Measurements from ENCODE around the gene MAP3K2. TPM values are rescaled to one million over a fixed set of nuclear protein-coding genes. Genes with fewer than 3 reads are reported as not detected.

Gene MAP3K2
- total RNA-seq, 4 donors from 2014 or later: 25.9 to 98.4 (median 75.0) TPM

DNA sequence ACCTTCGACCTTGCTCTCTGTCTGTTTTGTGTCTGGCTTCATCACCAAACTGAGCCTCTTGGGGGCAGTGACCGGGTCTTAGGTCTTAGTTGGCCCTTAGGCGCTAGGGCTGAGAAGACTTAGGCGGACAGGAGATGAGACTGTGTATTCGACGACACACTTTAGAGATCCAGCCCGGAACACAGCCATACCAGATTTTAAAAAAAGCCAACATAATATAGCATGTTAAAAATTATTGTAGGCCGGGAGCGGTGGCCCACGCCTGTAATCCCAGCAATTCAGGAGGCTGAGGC is 21.0 kb upstream of the MAP3K2 start:
- H3K4me1 ChIP-seq: peaks cover 0 to 5% of the 10 kb centered on the region in 2 donors
- no peaks in the 10 kb centered on the region for H3K36me3 ChIP-seq
- peak overlapping the region in 1 of 2 donors; percentile 50 for H3K4me3 ChIP-seq
- peak overlapping the region; percentile 97 to 98 for H3K27ac ChIP-seq
- no peak for DNase-seq
- intact Hi-C loops (cut with DNase I; ENCODE audit: low total_unique reads): no loop called here
- H3K27me3 ChIP-seq: no peaks in the 10 kb centered on the region
- TF ChIP-seq POLR2A (IDR thresholded peaks at IDR 0.05) (no peak), CTCF (IDR thresholded peaks at IDR 0.05) (no peak)
- no peaks in the 10 kb centered on the region for H3K9me3 ChIP-seq

- no peaks in the 10 kb centered on the region for H3K36me3 ChIP-seq
- peak; percentile 90 to 94 for DNase-seq
- H3K27me3 ChIP-seq: no peaks in the 10 kb centered on the region
- peak overlapping the region; percentile 50 to 53 for H3K4me3 ChIP-seq
- H3K9me3 ChIP-seq: no peaks in the 10 kb centered on the region
- peak overlapping the region; percentile 97 to 98 for H3K27ac ChIP-seq
- intact Hi-C loops (cut with DNase I; ENCODE audit: low total_unique reads): no loop called here
- TF ChIP-seq CTCF (IDR thresholded peaks at IDR 0.05) (peak in 2 of 4 experiments; percentile 7 to 20), POLR2A (IDR thresholded peaks at IDR 0.05) (peak; percentile 14 to 74)
- H3K4me1 ChIP-seq: peaks cover 0 to 5% of the 10 kb centered on the region in 2 donors
These were observed 20.4 kb upstream of the MAP3K2 start for GRCh38 chr2:127408004-127408806.

GRCh38 chr2:127407661-127408003 is 19.9 kb upstream of the MAP3K2 start:
- Histone ChIP-seq H3K4me3 (peak overlapping the region in 1 of 2 donors; percentile 53), H3K27ac (peak overlapping the region; percentile 97 to 98), H3K9me3 (no peaks in the 10 kb centered on the region), H3K4me1 (peaks cover 0 to 5% of the 10 kb centered on the region in 2 donors), H3K27me3 (no peaks in the 10 kb centered on the region), H3K36me3 (no peaks in the 10 kb centered on the region)
- intact Hi-C loops (cut with DNase I; ENCODE audit: low total_unique reads): no loop called here
- TF ChIP-seq CTCF (IDR thresholded peaks at IDR 0.05): no peak
- TF ChIP-seq POLR2A (IDR thresholded peaks at IDR 0.05): no peak
- DNase-seq: no peak

DNA sequence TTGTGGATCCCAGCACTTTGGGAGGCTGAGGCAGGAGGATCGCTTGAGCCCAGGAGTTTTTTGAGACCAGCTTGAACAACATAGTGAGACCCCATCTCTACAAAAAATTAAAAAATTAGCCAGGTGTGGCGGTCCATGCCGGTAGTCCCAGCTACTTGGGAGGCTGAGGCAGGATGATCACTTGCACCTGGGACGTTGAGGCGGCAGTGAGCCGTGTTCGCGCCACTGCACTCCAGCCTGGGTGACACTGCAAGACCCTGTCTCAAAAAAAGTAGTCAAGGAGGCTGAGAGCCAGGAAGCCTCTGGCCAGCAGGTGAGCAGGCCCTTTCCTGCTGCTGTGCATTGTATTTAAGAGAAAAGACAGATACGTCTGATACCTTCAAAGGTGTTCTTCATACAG is 19.3 kb upstream of the MAP3K2 start:
- DNase-seq: no peak
- intact Hi-C loops (cut with DNase I; ENCODE audit: low total_unique reads): no loop called here
- H3K27ac ChIP-seq: peak overlapping the region; percentile 97 to 98
- H3K9me3 ChIP-seq: no peaks in the 10 kb centered on the region
- TF ChIP-seq POLR2A (IDR thresholded peaks at IDR 0.05): no peak
- no peak for TF ChIP-seq CTCF (IDR thresholded peaks at IDR 0.05)
- peaks cover 0 to 5% of the 10 kb centered on the region in 2 donors for H3K4me1 ChIP-seq
- H3K27me3 ChIP-seq: no peaks in the 10 kb centered on the region
- H3K36me3 ChIP-seq: no peaks in the 10 kb centered on the region
- H3K4me3 ChIP-seq: no peak overlapping the region

DNA sequence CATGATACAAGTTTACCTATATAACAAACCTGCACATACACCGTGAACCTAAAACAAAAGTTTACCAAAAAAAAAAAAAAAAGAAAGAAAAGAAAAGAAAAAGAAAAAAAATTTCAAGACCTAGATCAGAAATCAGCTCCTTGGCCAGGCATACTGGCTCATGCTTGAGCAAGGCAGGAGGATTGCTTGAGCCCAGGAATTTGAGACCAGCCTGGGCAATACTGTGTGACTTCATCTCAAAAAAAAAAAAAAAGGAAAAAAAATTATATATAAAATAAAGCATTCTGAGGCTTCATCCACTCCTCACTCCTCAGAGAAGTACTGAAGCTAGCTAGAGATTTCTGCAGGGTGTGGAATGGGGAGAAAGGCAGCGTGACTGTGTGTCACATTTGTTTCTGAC is 18.7 kb upstream of the MAP3K2 start:
- no peaks in the 10 kb centered on the region for H3K27me3 ChIP-seq
- intact Hi-C loops (cut with DNase I; ENCODE audit: low total_unique reads): no loop called here
- no peaks in the 10 kb centered on the region for H3K36me3 ChIP-seq
- TF ChIP-seq CTCF (IDR thresholded peaks at IDR 0.05) (no peak), POLR2A (IDR thresholded peaks at IDR 0.05) (no peak)
- no peak overlapping the region for H3K4me3 ChIP-seq
- peaks cover 0 to 5% of the 10 kb centered on the region in 2 donors for H3K4me1 ChIP-seq
- no peak for DNase-seq
- no peaks in the 10 kb centered on the region for H3K9me3 ChIP-seq
- H3K27ac ChIP-seq: no peak overlapping the region

All from uterus (tissue), 4 donors.